HG03460 (cell line): Measurements from ENCODE around the gene CHEK2.
"Not testable (repeated sequence)": the region's sequence is repeated elsewhere in the genome, so short reads cannot be mapped to it uniquely, and the experiment has no call there.

ENCODE experiments used
- ATAC-seq: cut with Tn5 transposase; IDR thresholded peaks from one replicate; pipeline ENCODE4 v1.9.1; 2021; ENCODE audit not compliant: unreplicated experiment

The CHEK2 gene

GRCh38 chr22:28693041-28693760 lies 48.4 kb downstream of the CHEK2 start:
- not testable (repeated sequence) for ATAC-seq

- ATAC-seq: not testable (repeated sequence)
Observed at GRCh38 chr22:28689796-28690195, 51.8 kb downstream of the CHEK2 start.

- not testable (repeated sequence) for ATAC-seq
Observed at GRCh38 chr22:28682966-28683365, 58.7 kb downstream of the CHEK2 start.

GRCh38 chr22:28680813-28681490 lies 60.7 kb downstream of the CHEK2 start:
- not testable (repeated sequence) for ATAC-seq

GRCh38 chr22:28679611-28680287 lies 61.9 kb downstream of the CHEK2 start, which contains the start of gene TTC28:
TTC28 (minus strand) TSS chr22:28679840; CDS start chr22:28679723, 117 bp downstream.
- not testable (repeated sequence) for ATAC-seq

GRCh38 chr22:28678778-28679610 lies 62.6 kb downstream of the CHEK2 start:
- ATAC-seq: not testable (repeated sequence)

- not testable (repeated sequence) for ATAC-seq
Observed at GRCh38 chr22:28678170-28678569, 63.5 kb downstream of the CHEK2 start.

- no peak for ATAC-seq
Observed at GRCh38 chr22:28674121-28674563, 67.5 kb downstream of the CHEK2 start.

- ATAC-seq: no peak
Observed at GRCh38 chr22:28670756-28671155, 70.9 kb downstream of the CHEK2 start.

GRCh38 chr22:28670161-28670560 lies 71.5 kb downstream of the CHEK2 start:
- no peak for ATAC-seq

GRCh38 chr22:28669387-28669786 lies 72.2 kb downstream of the CHEK2 start:
- ATAC-seq: no peak

GRCh38 chr22:28663569-28663942 lies 78.1 kb downstream of the CHEK2 start:
- ATAC-seq: not testable (repeated sequence)

- ATAC-seq: no peak
Observed at GRCh38 chr22:28658448-28658847, 83.2 kb downstream of the CHEK2 start.

- ATAC-seq: no peak
Observed at GRCh38 chr22:28656181-28656580, 85.4 kb downstream of the CHEK2 start.

GRCh38 chr22:28650463-28650862 lies 91.2 kb downstream of the CHEK2 start:
- ATAC-seq: no peak

GRCh38 chr22:28648792-28649191 lies 92.8 kb downstream of the CHEK2 start:
- no peak for ATAC-seq

GRCh38 chr22:28647216-28647615 lies 94.4 kb downstream of the CHEK2 start:
- no peak for ATAC-seq

GRCh38 chr22:28639321-28639720 lies 102.3 kb downstream of the CHEK2 start:
- no peak for ATAC-seq
